DMS114 treated with DMSO at 0.1 percent for 48 hours (cell line): ENCODE measurements around the gene NEK1.
"Not testable (repeated sequence)": the region's sequence is repeated elsewhere in the genome, so short reads cannot be mapped to it uniquely, and the experiment has no call there.

Source experiments
- DNase-seq: peaks from one replicate; lab custom pipeline; 2025; ENCODE audit not compliant: unreplicated experiment; lab: John Stamatoyannopoulos, UW

NEK1 gene

GRCh38 chr4:169437299-169438047, 174.9 kb downstream of the NEK1 start:
- DNase-seq, result no peak

- DNase-seq, result no peak
These were observed 175.6 kb downstream of the NEK1 start for GRCh38 chr4:169436734-169437133.

GRCh38 chr4:169428376-169428775, 184.0 kb downstream of the NEK1 start:
- no peak for DNase-seq

- not testable (repeated sequence) for DNase-seq
These were observed 184.7 kb downstream of the NEK1 start for GRCh38 chr4:169427727-169428126.

- no peak for DNase-seq
These were observed 192.1 kb downstream of the NEK1 start for GRCh38 chr4:169420291-169420690.

GRCh38 chr4:169418846-169419245, 193.5 kb downstream of the NEK1 start:
- no peak for DNase-seq

GRCh38 chr4:169417629-169418282, 194.6 kb downstream of the NEK1 start:
- no peak for DNase-seq

GRCh38 chr4:169416997-169417396, 195.4 kb downstream of the NEK1 start:
- DNase-seq, result no peak

- DNase-seq, result no peak
These were observed 195.9 kb downstream of the NEK1 start for GRCh38 chr4:169416461-169416860.

- DNase-seq, result no peak
These were observed 197.5 kb downstream of the NEK1 start for GRCh38 chr4:169414913-169415312.

GRCh38 chr4:169412046-169412445, 200.3 kb downstream of the NEK1 start:
- DNase-seq, result no peak

GRCh38 chr4:169410839-169411770, 201.3 kb downstream of the NEK1 start:
- DNase-seq, result no peak

GRCh38 chr4:169407217-169407845, 205.1 kb downstream of the NEK1 start:
- DNase-seq, result no peak

- DNase-seq, result no peak
These were observed 207.4 kb downstream of the NEK1 start for GRCh38 chr4:169404960-169405359.

- DNase-seq, result no peak
These were observed 211.6 kb downstream of the NEK1 start for GRCh38 chr4:169400832-169401231.

GRCh38 chr4:169399976-169400767, 212.2 kb downstream of the NEK1 start:
- DNase-seq, result no peak

GRCh38 chr4:169398316-169398715, 214.1 kb downstream of the NEK1 start:
- no peak for DNase-seq

- no peak for DNase-seq
These were observed 214.6 kb downstream of the NEK1 start for GRCh38 chr4:169397762-169398161.

- no peak for DNase-seq
These were observed 227.0 kb downstream of the NEK1 start for GRCh38 chr4:169385376-169385775.

- DNase-seq, result no peak
These were observed 227.6 kb downstream of the NEK1 start for GRCh38 chr4:169384779-169385178.
